ENCODE measurements around the gene ZFP36L2.

DNA sequence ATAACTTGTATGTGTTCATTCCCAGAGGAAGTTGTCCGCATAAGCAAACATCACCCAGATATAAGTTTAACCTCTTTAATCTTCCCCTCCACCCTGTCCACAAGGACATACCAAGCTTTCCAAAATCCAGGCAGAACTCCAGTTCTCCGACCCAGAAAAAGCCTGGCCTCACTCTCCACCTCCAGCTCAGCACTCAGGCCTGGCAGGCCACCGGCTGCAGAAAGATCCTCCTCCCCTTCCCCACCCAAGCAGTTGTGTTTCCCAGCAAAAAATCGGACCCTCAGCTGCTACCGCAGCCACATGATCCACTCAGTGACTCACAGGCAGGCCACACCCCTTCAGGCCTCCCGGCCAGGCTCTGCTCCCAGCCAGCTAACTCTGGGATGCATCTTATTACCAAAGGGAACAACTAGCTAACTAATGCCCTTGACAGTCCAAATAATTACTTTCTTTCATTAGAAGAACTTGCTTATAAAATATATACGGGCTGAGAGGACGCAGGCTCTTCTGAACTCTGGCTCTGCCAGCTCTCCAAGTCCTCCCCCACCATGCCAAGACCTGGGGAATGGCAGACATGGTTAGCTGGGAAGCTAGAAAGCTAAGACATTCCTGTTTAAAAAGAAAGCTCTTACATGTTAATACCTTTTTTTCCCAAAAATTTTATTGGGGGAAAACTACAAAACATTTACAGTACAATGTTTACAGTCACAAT lies 4.5 kb downstream of the ZFP36L2 start:
- TF ChIP-seq POLR2A (IDR thresholded peaks at IDR 0.05) = peak in 2 of 3 donors; percentile 50 to 66
- TF ChIP-seq CTCF (IDR thresholded peaks at IDR 0.05 in 8 of 11, conservative IDR thresholded peaks at IDR 0.05 in 3 of 11) = no peak
- peak; percentile 84 to 98 (median 92) for TF ChIP-seq POLR2AphosphoS5 (IDR thresholded peaks at IDR 0.05)

Measured in spleen (tissue), 7 donors.